K562 (cell line): ENCODE results near the gene LEO1.

Source experiments
- EGR1 ChIP-seq: fragments of 450-650 bp; conservative IDR thresholded peaks from 2 replicates; pipeline ENCODE4 v1.6.1; 2017; ENCODE audit warnings: mild to moderate bottlenecking
- POLR2AphosphoS5 ChIP-seq: IDR thresholded peaks from 2 replicates; pipeline ENCODE4 v1.6.1; 2011; ENCODE audit warnings: mild to moderate bottlenecking, low read depth, low read length, moderate library complexity; ENCODE audit not compliant: control insufficient read depth, insufficient read depth
- ZNF263 ChIP-seq: sonication (generic); formaldehyde crosslinking; IDR thresholded peaks from 2 replicates; pipeline ENCODE4 v1.8.0; 2022; ENCODE audit warnings: mild to moderate bottlenecking, missing genetic modification reagents, borderline replicate concordance
- ZNF324 ChIP-seq: fragments of 250-450 bp; sonication (Bioruptor Pico); IDR thresholded peaks from 2 replicates; pipeline ENCODE4 v1.4.0; 2020; ENCODE audit warnings: mild to moderate bottlenecking
- TF ChIP-seq, protein P1 (sequence below), 3 experiments: IDR thresholded peaks in 2 of 3; conservative IDR thresholded peaks in 1 of 3; 2 replicates each; pipeline ENCODE4 v1.5.1; 2011 to 2012; ENCODE audit warnings: low read length in 3 of 3, mild to moderate bottlenecking in 3 of 3, control low read depth in 2 of 3, improper control_type of control experiment in 1 of 3, inconsistent platforms in 1 of 3, low read depth in 1 of 3, mixed read lengths in 1 of 3, moderate library complexity in 1 of 3; ENCODE audit not compliant: insufficient read depth in 2 of 3

DNA sequence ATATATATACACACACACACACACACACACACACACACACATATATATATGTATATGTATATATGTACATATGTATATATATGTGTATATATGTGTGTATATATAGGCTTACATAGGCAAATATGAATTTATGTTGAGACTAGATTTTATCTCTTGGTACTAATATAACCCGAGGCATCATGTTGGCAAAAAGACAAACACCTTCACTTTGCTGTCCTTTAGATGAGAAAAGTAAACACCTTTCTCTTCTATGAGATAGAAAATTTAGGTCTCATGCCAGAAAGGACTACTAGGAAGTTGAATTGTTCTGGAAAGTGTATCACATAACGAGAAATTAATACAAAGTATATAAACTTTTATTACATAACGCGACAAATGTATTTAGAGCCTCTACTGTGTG is 19.6 kb upstream of the LEO1 start:
- no peak for TF ChIP-seq EGR1
- no peak for TF ChIP-seq ZNF263 (CRISPR knock-in tag)
- TF ChIP-seq ZNF324 = no peak
- TF ChIP-seq POLR2AphosphoS5 = no peak
- TF ChIP-seq, protein P1, sequence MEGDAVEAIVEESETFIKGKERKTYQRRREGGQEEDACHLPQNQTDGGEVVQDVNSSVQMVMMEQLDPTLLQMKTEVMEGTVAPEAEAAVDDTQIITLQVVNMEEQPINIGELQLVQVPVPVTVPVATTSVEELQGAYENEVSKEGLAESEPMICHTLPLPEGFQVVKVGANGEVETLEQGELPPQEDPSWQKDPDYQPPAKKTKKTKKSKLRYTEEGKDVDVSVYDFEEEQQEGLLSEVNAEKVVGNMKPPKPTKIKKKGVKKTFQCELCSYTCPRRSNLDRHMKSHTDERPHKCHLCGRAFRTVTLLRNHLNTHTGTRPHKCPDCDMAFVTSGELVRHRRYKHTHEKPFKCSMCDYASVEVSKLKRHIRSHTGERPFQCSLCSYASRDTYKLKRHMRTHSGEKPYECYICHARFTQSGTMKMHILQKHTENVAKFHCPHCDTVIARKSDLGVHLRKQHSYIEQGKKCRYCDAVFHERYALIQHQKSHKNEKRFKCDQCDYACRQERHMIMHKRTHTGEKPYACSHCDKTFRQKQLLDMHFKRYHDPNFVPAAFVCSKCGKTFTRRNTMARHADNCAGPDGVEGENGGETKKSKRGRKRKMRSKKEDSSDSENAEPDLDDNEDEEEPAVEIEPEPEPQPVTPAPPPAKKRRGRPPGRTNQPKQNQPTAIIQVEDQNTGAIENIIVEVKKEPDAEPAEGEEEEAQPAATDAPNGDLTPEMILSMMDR (IDR thresholded peaks at IDR 0.05 in 2 of 3, conservative IDR thresholded peaks at IDR 0.05 in 1 of 3; ENCODE audit: insufficient read depth in 2 of 3, low read depth in 1 of 3, low read length in 3 of 3) = no peak
